ENCODE measurements around the gene PDF.
"Not testable (repeated sequence)": the region's sequence is repeated elsewhere in the genome, so short reads cannot be mapped to it uniquely, and the experiment has no call there.

The PDF gene

GRCh38 chr16:69294051-69294450 lies 36.3 kb downstream of the PDF start:
- TF ChIP-seq CTCF (IDR thresholded peaks at IDR 0.05; ENCODE audit: low read depth, low read length, missing control alignments) = no peak
- H3K4me3 ChIP-seq (ENCODE audit: low read depth, low read length) = no peak overlapping the region
- in situ Hi-C loops (cut with HindIII; ENCODE audit: low sequenced_read_pairs) = no loop called here
- DNase-seq (ENCODE audit: low read depth) = no peak

- in situ Hi-C loops (cut with HindIII; ENCODE audit: low sequenced_read_pairs) = no loop called here
- no peak for TF ChIP-seq CTCF (IDR thresholded peaks at IDR 0.05; ENCODE audit: low read depth, low read length, missing control alignments)
- H3K4me3 ChIP-seq (ENCODE audit: low read depth, low read length) = no peak overlapping the region
- DNase-seq (ENCODE audit: low read depth) = no peak
Measured at GRCh38 chr16:69293401-69293800, 37.0 kb downstream of the PDF start.

GRCh38 chr16:69291657-69292056 lies 38.7 kb downstream of the PDF start:
- H3K4me3 ChIP-seq (ENCODE audit: low read depth, low read length); DNase-seq (ENCODE audit: low read depth); in situ Hi-C loops (cut with HindIII; ENCODE audit: low sequenced_read_pairs): not testable (repeated sequence)

GRCh38 chr16:69286941-69287713 lies 43.3 kb downstream of the PDF start:
- peak; percentile 32 for TF ChIP-seq CTCF (IDR thresholded peaks at IDR 0.05; ENCODE audit: low read depth, low read length, missing control alignments)
- peak; percentile 72 for DNase-seq (ENCODE audit: low read depth)
- no peak overlapping the region for H3K4me3 ChIP-seq (ENCODE audit: low read depth, low read length)
- in situ Hi-C loops (cut with HindIII; ENCODE audit: low sequenced_read_pairs) = no loop called here

GRCh38 chr16:69285240-69285639 lies 45.1 kb downstream of the PDF start:
- TF ChIP-seq CTCF (IDR thresholded peaks at IDR 0.05; ENCODE audit: low read depth, low read length, missing control alignments) = no peak
- in situ Hi-C loops (cut with HindIII; ENCODE audit: low sequenced_read_pairs) = no loop called here
- DNase-seq (ENCODE audit: low read depth) = no peak
- H3K4me3 ChIP-seq (ENCODE audit: low read depth, low read length) = no peak overlapping the region

GRCh38 chr16:69283851-69284250 lies 46.5 kb downstream of the PDF start:
- no peak for DNase-seq (ENCODE audit: low read depth)
- no peak overlapping the region for H3K4me3 ChIP-seq (ENCODE audit: low read depth, low read length)
- TF ChIP-seq CTCF (IDR thresholded peaks at IDR 0.05; ENCODE audit: low read depth, low read length, missing control alignments) = no peak
- in situ Hi-C loops (cut with HindIII; ENCODE audit: low sequenced_read_pairs) = no loop called here

GRCh38 chr16:69277413-69277812 lies 53.0 kb downstream of the PDF start:
- DNase-seq (ENCODE audit: low read depth) = no peak
- no peak overlapping the region for H3K4me3 ChIP-seq (ENCODE audit: low read depth, low read length)
- TF ChIP-seq CTCF (IDR thresholded peaks at IDR 0.05; ENCODE audit: low read depth, low read length, missing control alignments) = no peak
- in situ Hi-C loops (cut with HindIII; ENCODE audit: low sequenced_read_pairs) = no loop called here
